B cell (primary cell): ENCODE measurements around the gene CADM1. TPM values are rescaled to one million over a fixed set of nuclear protein-coding genes. Genes with fewer than 3 reads are reported as not detected.

Experiments
- ATAC-seq: fragments of 200-7000 bp; cut with Tn5 transposase; one replicate; pipeline ENCODE4 v1.10.0; 2021; ENCODE audit warnings: low read depth, mild to moderate bottlenecking, moderate number of reproducible peaks, moderate library complexity
- CTCF ChIA-PET: fragments of 350-600 bp; sonication (Branson Sonifier 250); formaldehyde crosslinking; loops from one replicate; lab custom pipeline; 2021; ENCODE audit warnings: antibody characterized with exemption, inconsistent platforms; lab: Charles Lee
- POLR2A ChIA-PET: fragments of 350-600 bp; sonication (Branson Sonifier 250); formaldehyde crosslinking; loops from one replicate; lab custom pipeline; 2021; ENCODE audit warnings: antibody characterized with exemption; lab: Charles Lee
- DNase-seq: peaks from one replicate; pipeline ENCODE4 v3.0.0; 2013
- H2AFZ ChIP-seq: 2 replicates; pipeline ENCODE4 v1.6.1; 2012; ENCODE audit warnings: mild to moderate bottlenecking, low read depth, low read length; ENCODE audit not compliant: insufficient read depth, poor library complexity, severe bottlenecking
- H3K27ac ChIP-seq, 2 donors: 1 replicate in 1 of 2; 2 replicates in 1 of 2; pipeline ENCODE4 v1.5.1; 2012 to 2013; ENCODE audit warnings: low read length in 2 of 2, mild to moderate bottlenecking in 2 of 2, moderate library complexity in 1 of 2
- H3K27me3 ChIP-seq, 4 experiments: fragments of 200-600 bp in 1 of 4; sonication (generic) in 1 of 4; replicated peaks in 1 of 4; 1 replicate in 2 of 4; 2 replicates in 2 of 4; pipeline versions ENCODE4 v1.6.1 to v1.7.0; 2013 to 2016; ENCODE audit warnings: low read length in 3 of 4, mild to moderate bottlenecking in 2 of 4, mixed read lengths in 1 of 4, moderate library complexity in 1 of 4; ENCODE audit not compliant: insufficient read depth in 4 of 4, control insufficient read depth in 3 of 4; ENCODE audit errors: control extremely low read depth in 1 of 4
- H3K36me3 ChIP-seq, 2 experiments: replicated peaks in 1 of 2; 1 replicate in 1 of 2; 2 replicates in 1 of 2; pipeline versions ENCODE4 v1.6.1 to v1.7.1; 2013; ENCODE audit warnings: low read length in 1 of 2; ENCODE audit not compliant: insufficient read depth in 2 of 2, control insufficient read depth in 1 of 2; ENCODE audit errors: control extremely low read depth in 1 of 2, extremely low read depth in 1 of 2
- H3K4me1 ChIP-seq, 2 donors: fragments of 200-600 bp in 1 of 2; sonication (generic) in 1 of 2; 1 replicate in 1 of 2; 2 replicates in 1 of 2; pipeline versions ENCODE4 v1.5.1 to v1.6.1; 2013 to 2017; ENCODE audit warnings: low read length in 2 of 2; ENCODE audit not compliant: control insufficient read depth in 2 of 2, insufficient read depth in 2 of 2
- H3K4me2 ChIP-seq: replicated peaks from 2 replicates; pipeline ENCODE3; 2012; ENCODE audit warnings: mild to moderate bottlenecking, low read depth, low read length; ENCODE audit not compliant: poor library complexity, severe bottlenecking
- H3K4me3 ChIP-seq, 5 experiments: fragments of 200-600 bp in 1 of 5; sonication (generic) in 1 of 5; 1 replicate in 3 of 5; 2 replicates in 2 of 5; pipeline versions ENCODE4 v1.5.1 to v1.7.0; 2011 to 2016; ENCODE audit warnings: low read length in 4 of 5, mild to moderate bottlenecking in 4 of 5, low read depth in 2 of 5, control low read depth in 1 of 5, moderate library complexity in 1 of 5; ENCODE audit not compliant: insufficient read depth in 1 of 5; ENCODE audit errors: control extremely low read depth in 1 of 5, extremely low read depth in 1 of 5
- H3K79me2 ChIP-seq: fragments of 200-600 bp; sonication (generic); one replicate; pipeline ENCODE4 v1.6.0; 2016; ENCODE audit warnings: low read length; ENCODE audit not compliant: control insufficient read depth, insufficient read depth
- H3K9ac ChIP-seq: fragments of 200-600 bp; sonication (generic); 2 replicates; pipeline ENCODE4 v1.6.1; 2017; ENCODE audit warnings: mild to moderate bottlenecking, low read length, moderate library complexity
- H3K9me3 ChIP-seq, 3 donors: one replicate each; pipeline versions ENCODE4 v1.6.1 to v1.7.1; 2013; ENCODE audit warnings: low read length in 2 of 3; ENCODE audit not compliant: control insufficient read depth in 2 of 3, insufficient read depth in 1 of 3; ENCODE audit errors: control extremely low read depth in 1 of 3
- H4K20me1 ChIP-seq: 2 replicates; pipeline ENCODE4 v1.6.0; 2012; ENCODE audit warnings: mild to moderate bottlenecking, low read length; ENCODE audit not compliant: insufficient read depth, control insufficient read depth, poor library complexity, severe bottlenecking
- H3K27ac Mint-ChIP-seq: one replicate; pipeline ENCODE4 v1.8.0; 2021; ENCODE audit warnings: mixed read lengths
- H3K27me3 Mint-ChIP-seq: one replicate; pipeline ENCODE4 v1.8.0; 2021; ENCODE audit warnings: mixed read lengths
- H3K4me1 Mint-ChIP-seq: one replicate; pipeline ENCODE4 v1.8.0; 2021; ENCODE audit warnings: mixed read lengths
- H3K4me3 Mint-ChIP-seq: one replicate; pipeline ENCODE4 v1.8.0; 2021; ENCODE audit warnings: mixed read lengths
- H3K9me3 Mint-ChIP-seq: one replicate; pipeline ENCODE4 v1.8.0; 2022; ENCODE audit warnings: mixed read lengths; ENCODE audit not compliant: insufficient read depth
- EZH2 ChIP-seq: IDR thresholded peaks from 2 replicates; pipeline ENCODE4 v1.6.1; 2012; ENCODE audit warnings: borderline replicate concordance, low read depth, mild to moderate bottlenecking, moderate library complexity, low read length; ENCODE audit not compliant: insufficient read depth, poor library complexity, severe bottlenecking
- WGBS: methylation state at CpG from one replicate; pipeline ENCODE4 v1.1.5; 2013; ENCODE audit warnings: missing lambda C conversion rate; ENCODE audit not compliant: insufficient coverage; 5-methylcytosine and 5-hydroxymethylcytosine counted together
- intact Hi-C: fragments of 100-400 bp; cut with micrococcal nuclease; formaldehyde crosslinking; loops from one replicate; pipeline ENCODE4 v1.10.0; 2022
- polyA plus RNA-seq: library from polyadenylated mRNA; depleted of rRNA; stranded (reverse); fragments of >200 nt; gene quantifications from 2 replicates; pipeline ENCODE4 v1.2.3, GENCODE V29; 2012
- total RNA-seq, 2 donors: library from RNA; stranded (reverse); fragments of 120-200 nt in 1 of 2; gene quantifications; 1 replicate in 1 of 2; 2 replicates in 1 of 2; pipeline versions ENCODE4 v1.2.3 to v1.2.4, GENCODE V29; 2013 to 2022
- TF ChIP-seq, protein P1 (sequence below): fragments of 200-600 bp; IDR thresholded peaks from one replicate; pipeline ENCODE4 v1.8.0; 2022; ENCODE audit warnings: antibody characterized with exemption, mild to moderate bottlenecking

CADM1 gene
- total and polyA plus RNA-seq, 2 donors (not counting 1 experiment from before 2014, with no cell fraction given), result 0.43 to 0.49 TPM

DNA sequence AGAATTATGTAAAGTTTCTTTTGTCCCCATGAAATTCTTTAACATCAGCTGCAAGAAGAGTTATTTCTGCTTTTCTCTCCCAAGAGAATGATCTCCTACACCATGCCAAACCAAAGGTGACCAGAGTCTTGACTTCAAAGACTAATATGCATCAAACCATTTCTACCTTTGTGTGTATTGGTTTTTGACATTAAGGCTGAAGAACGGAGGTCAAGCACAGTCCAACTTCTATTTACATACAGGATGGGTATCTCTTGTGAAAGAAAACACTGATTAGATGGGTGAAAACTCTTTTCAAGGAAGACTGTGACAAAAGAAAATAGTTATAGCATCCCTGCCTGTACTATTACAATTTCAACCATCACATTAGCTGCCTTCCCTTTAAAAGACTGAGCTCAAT, 256.3 kb downstream of the CADM1 start:
- CTCF ChIA-PET, result no interaction called here

DNA sequence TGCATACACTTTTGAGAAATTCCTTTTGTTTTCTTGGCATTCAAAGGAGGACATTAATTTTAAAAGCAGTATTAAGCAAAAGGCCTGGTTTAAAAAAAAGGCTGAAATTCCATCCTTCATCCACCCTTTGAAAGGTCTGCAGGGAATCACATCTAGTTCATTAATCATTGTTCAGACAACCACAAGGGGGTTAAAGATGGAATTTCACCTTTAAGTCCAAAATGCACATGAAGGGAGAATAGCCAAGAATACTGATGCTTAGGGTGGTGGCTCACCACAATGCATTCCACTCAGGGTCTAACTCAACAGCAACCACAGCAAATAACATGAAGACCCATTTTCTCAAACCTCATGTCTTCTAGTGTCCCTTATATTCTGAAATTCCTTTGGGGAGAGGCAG, 256.9 kb downstream of the CADM1 start:
- no peaks in the 10 kb centered on the region for H3K4me1 Mint-ChIP-seq
- Histone ChIP-seq H3K27me3 (no peaks in the 10 kb centered on the region), H3K4me2 (no peak overlapping the region), H3K9me3 (no peaks in the 10 kb centered on the region), H3K79me2 (no peaks in the 10 kb centered on the region), H3K36me3 (no peaks in the 10 kb centered on the region), H3K4me1 (no peaks in the 10 kb centered on the region), H3K9ac (no peak overlapping the region), H2AFZ (no peak overlapping the region), H4K20me1 (no peaks in the 10 kb centered on the region), H3K4me3 (no peak overlapping the region), H3K27ac (no peak overlapping the region)
- CTCF ChIA-PET, result interaction anchor here (1.0 kb wide), 1 partner anchor 69 kb away, joined by 3 read pairs; no protein-coding TSS in a partner anchor
- no peak for DNase-seq
- no peak overlapping the region for H3K27ac Mint-ChIP-seq
- POLR2A ChIA-PET, result no interaction called here
- H3K4me3 Mint-ChIP-seq, result no peak overlapping the region
- H3K27me3 Mint-ChIP-seq, result peaks cover 3% of the 10 kb centered on the region
- TF ChIP-seq, protein P1, sequence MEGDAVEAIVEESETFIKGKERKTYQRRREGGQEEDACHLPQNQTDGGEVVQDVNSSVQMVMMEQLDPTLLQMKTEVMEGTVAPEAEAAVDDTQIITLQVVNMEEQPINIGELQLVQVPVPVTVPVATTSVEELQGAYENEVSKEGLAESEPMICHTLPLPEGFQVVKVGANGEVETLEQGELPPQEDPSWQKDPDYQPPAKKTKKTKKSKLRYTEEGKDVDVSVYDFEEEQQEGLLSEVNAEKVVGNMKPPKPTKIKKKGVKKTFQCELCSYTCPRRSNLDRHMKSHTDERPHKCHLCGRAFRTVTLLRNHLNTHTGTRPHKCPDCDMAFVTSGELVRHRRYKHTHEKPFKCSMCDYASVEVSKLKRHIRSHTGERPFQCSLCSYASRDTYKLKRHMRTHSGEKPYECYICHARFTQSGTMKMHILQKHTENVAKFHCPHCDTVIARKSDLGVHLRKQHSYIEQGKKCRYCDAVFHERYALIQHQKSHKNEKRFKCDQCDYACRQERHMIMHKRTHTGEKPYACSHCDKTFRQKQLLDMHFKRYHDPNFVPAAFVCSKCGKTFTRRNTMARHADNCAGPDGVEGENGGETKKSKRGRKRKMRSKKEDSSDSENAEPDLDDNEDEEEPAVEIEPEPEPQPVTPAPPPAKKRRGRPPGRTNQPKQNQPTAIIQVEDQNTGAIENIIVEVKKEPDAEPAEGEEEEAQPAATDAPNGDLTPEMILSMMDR, result no peak
- no peak for TF ChIP-seq EZH2
- ATAC-seq, result no peak
- intact Hi-C loops, result no loop called here
- no peaks in the 10 kb centered on the region for H3K9me3 Mint-ChIP-seq

More for the DNA sequence above, 256.3 kb downstream of the CADM1 start:
- H3K4me1 Mint-ChIP-seq, result no peaks in the 10 kb centered on the region
- H3K9me3 Mint-ChIP-seq, result no peaks in the 10 kb centered on the region
- Histone ChIP-seq H2AFZ (no peak overlapping the region), H3K36me3 (no peaks in the 10 kb centered on the region), H3K9ac (no peak overlapping the region), H3K79me2 (no peaks in the 10 kb centered on the region), H3K9me3 (no peaks in the 10 kb centered on the region), H3K4me2 (no peak overlapping the region), H3K27ac (no peak overlapping the region), H4K20me1 (no peaks in the 10 kb centered on the region), H3K4me3 (no peak overlapping the region), H3K27me3 (no peaks in the 10 kb centered on the region), H3K4me1 (no peaks in the 10 kb centered on the region)
- no peak overlapping the region for H3K4me3 Mint-ChIP-seq
- peaks cover 3% of the 10 kb centered on the region for H3K27me3 Mint-ChIP-seq
- no CpG with 5 or more reads among the region's 1 CpG for WGBS
- POLR2A ChIA-PET, result no interaction called here
- intact Hi-C loops, result no loop called here
- no peak for DNase-seq
- no peak overlapping the region for H3K27ac Mint-ChIP-seq
- TF ChIP-seq, protein P1, result no peak
- TF ChIP-seq EZH2, result no peak
- ATAC-seq, result no peak
